HG02981 (cell line): ENCODE results near the gene MIOX.

Source experiments
- ATAC-seq: cut with Tn5 transposase; IDR thresholded peaks from one replicate; pipeline ENCODE4 v1.9.1; 2021; ENCODE audit warnings: mild to moderate bottlenecking, moderate library complexity; ENCODE audit not compliant: unreplicated experiment

The MIOX gene

DNA sequence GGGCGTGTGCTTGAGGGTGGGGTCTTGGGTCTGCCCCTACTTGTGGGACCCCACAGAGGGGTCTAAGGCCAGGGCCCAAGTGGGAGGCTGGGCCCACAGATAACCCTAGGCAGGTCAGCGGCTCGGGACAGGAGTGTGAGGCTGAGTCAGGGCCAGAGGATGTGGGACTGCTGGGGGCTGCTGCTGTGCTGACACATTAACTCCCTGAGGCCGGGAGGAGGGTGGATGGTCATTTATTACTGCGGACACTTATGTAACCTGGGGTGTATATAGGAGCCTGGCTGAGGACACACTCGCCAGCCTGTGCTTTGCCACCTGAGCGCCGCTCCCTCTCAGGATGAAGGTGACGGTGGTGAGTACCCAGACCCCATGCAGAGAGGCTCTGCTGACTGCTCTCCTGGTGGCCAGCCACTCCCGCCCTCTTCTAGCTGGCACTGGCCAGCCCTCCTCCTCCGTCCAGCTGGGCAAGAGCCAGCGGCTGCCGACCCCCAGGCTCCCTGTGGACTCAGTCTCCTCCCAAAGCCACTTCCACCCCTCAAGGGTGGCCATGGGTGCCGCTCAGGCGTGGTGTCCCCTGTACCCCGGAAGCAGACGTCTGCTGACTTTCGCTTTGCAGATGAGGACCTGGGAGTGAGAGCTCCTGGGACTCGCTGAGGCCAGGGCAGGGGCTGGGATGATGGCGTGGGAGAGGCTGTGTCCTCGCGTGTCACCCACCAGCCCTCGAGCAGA, at the start of gene MIOX:
Gene MIOX, plus strand, starts transcription at position 299 of the 729 bp plus-strand sequence. Its CDS starts 39 bp downstream, at position 338.
- no peak for ATAC-seq

- no peak for ATAC-seq
These were observed 49.0 kb upstream of the MIOX start for GRCh38 chr22:50437511-50438304.

DNA sequence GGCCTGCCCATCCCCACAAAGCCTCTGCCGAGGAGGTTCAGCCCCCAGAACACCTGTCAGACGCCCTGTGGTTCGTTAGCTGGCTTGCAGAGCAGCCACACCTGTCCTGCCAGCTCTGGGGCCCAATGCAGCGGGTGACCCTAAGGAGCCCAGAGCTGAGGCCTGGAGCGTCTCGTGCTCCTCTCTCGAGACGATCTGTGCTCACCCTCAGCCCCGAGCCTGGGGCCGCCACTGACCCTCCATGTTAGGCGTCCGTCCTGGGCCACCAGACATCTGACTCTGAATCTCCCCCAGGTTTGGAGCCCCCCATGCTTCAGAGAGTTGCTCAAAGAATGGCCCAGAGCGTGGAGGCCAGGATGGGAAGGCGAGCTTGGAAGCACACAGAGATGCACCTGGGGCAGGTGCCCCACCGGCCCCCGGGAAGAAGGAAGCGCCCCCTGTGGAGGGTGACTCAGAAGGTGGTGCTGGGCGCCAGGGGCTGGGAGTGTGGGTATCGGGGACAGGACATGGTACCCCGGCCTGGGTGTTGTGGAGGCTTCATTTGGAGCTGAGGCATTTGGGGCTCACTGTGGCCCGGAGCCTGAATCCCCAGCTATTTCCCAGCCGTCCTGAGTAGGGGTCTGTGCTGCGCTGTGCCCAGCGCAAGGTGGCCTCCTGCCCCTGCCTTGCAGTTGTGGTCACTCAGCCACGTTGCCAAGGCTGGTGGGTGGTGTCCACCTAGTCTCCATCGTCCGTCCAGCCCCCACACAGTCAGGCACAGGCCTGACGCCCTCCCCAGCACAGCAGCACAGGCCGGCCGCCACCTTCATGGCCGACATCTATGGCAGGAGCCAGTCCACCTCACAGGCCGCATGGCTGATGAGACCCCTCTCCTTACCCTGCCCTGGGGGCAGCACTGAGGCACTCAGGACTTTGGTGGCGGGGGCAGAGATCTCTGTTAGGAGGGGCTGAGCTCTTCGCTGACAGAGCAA, 48.1 kb upstream of the MIOX start:
- ATAC-seq, result no peak

- ATAC-seq, result no peak
These were observed 47.3 kb upstream of the MIOX start for GRCh38 chr22:50439314-50439870.

- ATAC-seq, result no peak
These were observed 46.8 kb upstream of the MIOX start for GRCh38 chr22:50439871-50440331.

- ATAC-seq, result no peak
These were observed 46.0 kb upstream of the MIOX start for GRCh38 chr22:50440544-50441249.

- no peak for ATAC-seq
These were observed 45.1 kb upstream of the MIOX start for GRCh38 chr22:50441428-50441993.

DNA sequence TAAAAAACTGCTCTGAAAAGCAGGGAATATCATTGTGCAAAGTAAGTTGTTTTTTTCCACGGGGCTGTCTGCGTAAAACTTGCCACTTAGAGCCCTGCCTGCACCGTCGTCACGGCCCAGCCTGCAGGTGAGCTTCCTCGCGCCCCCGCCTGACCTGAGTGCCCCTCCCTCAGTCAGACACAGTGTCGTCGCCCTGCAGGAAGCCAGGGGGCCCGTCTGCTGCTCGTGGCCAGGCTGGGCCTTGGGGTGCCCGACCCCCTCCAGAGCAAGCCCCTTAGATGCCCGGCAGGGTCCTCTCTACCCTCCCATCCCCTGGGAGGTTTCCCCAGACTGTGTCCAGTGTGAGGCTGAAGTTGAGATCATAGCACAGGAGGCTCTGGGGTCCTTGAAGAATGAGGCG, 43.5 kb upstream of the MIOX start:
- ATAC-seq, result no peak

DNA sequence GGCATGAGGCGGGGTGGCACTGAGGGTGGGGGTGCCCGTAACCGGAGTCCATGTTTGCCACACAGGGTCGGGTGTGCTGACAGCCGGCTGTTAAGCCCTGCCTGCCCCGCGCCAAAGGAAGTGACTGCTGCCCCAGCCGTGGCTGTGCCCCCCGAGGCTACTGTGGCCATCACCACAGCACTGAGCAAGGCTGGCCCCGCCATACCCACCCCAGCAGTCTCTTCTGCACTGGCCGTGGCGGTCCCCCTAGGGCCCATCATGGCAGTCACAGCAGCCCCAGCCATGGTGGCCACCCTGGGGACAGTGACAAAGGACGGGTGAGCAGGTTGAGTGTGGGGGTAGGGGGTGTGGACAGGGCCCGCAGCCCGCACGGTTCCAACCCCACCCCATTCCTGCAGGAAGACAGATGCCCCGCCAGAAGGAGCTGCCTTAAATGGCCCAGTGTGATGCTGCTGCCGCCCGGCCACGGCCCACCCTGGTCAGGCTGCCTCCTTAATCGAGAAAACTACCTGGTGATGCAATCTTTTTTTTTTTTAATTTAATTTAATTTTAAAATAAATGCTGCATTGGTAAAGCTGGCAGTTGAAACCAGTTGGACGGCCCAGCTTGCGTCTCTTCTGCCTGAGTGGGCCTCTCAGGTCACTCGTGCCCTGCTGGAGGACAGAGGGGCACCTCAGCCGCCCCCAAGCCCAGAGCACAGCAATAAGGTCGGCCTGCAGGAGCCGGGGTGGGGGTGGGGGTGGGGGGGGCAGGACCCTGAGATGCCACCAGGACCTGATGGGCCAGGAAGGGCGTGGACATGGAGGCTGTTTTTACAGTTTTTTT, 42.6 kb upstream of the MIOX start:
- ATAC-seq, result no peak

DNA sequence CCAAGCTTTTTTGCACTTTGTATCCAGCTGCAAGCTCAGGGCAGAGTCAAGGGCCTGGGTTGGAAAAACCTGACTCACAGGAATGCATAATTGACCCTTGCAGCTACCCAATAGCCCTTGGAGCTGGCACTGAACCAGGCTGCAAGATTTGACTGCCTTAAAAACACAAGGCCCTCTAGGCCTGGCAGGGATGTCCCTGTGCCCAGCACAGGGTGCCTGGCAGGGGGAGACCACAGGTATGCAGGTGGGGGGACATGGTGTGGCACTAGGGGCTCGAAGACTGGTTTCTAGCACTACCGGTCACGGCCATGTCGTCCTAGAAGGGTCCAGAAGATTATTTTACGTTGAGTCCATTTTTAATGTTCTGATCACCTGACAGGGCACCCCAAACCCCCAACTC, 42.0 kb upstream of the MIOX start:
- ATAC-seq, result no peak

DNA sequence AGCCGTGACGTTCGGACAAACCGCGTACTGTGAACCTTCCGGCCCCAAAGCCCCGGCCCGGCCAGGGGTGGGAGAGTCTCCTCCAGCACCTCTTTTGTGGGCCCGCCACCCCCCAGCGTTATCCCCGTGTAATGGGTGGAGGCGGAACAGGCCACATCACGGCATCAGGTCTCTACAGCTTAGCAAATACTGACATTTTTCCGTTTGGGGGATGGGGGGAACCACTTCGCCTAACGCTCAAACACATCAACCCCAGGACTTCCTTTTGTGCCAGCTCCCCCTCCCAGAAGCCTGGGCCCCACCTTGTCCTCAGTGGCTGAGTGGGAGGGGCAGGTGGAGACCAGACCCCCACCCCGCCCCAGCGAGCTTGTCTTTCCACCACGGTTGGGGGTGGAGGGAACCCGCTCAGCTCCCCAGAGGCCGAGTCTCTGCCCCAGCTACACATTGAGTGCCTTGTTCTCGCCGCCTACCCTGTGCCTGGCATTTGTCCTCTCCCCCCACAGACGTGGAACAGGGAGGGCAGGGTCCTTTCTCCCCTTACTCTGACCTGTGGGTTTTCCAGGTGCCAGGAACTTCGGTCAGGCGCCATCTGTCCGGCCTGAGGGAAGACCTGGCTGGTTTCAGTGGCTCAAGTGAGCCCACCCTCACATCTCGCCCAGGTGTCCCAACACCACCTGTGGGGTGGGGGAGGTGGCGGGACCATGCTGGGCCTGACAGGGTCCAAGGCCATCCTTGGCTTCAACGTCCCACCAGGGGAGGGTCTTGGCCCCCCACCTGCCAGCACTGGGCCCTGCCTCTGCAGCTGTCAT, 41.4 kb upstream of the MIOX start:
- no peak for ATAC-seq

GRCh38 chr22:50445880-50446707, 40.6 kb upstream of the MIOX start:
- ATAC-seq, result no peak

- no peak for ATAC-seq
These were observed 39.7 kb upstream of the MIOX start for GRCh38 chr22:50446708-50447575.

DNA sequence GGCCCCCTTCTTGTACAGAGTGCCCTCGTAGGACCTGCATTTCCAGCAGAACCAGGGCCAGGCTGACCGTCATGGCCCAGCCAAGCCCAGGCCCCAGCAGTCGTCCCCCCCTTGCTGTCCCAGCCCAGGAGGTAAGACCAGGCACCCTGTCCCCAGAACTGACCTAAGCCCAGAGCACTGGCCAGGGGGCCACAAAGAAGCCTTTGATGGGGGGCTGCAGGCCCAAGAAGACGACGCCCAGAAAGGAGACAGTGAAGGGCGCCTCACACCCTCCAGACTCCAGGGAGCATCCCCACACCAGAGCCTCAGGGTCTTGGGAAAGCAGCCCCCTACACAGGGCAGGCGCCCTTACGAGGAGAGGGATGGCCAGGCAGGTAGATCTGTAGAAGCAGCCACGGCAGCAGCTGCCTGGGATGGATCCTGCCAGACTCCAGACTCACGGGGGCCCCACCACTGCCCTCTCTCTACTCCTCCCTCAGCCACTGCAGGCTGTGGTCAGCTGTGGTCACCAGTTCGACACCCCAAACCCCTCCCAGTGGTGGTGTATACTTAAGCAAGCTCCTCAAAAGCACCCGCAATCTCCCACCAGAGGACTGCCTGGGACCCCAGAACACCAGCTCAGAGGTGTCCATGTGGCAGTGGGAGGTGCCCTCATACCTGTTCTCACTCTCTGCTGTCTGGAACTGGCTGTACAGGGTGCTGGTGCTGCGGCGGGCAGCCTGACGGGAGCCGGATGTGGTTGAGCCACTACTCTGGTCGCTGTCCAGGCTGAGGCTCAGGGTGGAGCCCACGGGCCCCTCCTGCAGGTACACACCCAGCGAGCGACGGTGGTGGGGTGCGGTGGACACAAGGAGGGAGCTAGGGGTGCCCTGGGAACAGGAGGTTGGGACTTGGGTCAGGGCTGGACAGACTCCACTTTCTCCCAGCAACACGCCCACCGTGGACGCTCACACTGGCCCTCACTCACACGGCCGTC, 38.8 kb upstream of the MIOX start:
- no peak for ATAC-seq

DNA sequence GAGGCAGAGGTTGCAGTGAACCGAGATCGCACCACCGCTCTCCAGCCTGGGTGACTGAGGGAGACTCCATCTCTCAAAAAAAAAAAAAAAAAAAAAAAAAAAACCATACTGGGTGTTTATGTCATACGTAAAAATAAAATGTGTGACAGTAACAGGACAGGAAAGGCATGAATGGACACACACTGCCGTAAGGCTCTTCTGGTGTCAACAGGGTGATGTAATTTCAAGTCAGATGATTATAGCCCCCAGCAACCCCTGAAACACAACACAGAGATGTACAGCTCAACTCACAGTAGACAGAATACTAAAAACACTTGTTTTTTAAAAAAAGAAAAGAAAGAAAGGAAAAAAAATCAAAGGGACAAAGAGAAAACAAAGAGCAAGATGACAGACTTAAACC, 34.0 kb upstream of the MIOX start:
- ATAC-seq, result no peak
